T-helper 2 cell treated with Interferon-gamma antibody and Interleukin-4, amounts not matched to agents 5 μg/mL and 100 μg/mL, for 36 hours (primary cell): ENCODE results near the gene ACRBP.

Source experiments
- DNase-seq: peaks from one replicate; pipeline ENCODE4 v3.0.0; 2021; ENCODE audit warnings: low spot score
- H3K27ac Mint-ChIP-seq: one replicate; pipeline ENCODE4 v1.8.0; 2021; ENCODE audit warnings: mild to moderate bottlenecking, mixed read lengths
- H3K27me3 Mint-ChIP-seq: one replicate; pipeline ENCODE4 v1.8.0; 2021; ENCODE audit warnings: low read depth, mixed read lengths
- H3K36me3 Mint-ChIP-seq: one replicate; pipeline ENCODE4 v1.8.0; 2021; ENCODE audit warnings: low read depth, mixed read lengths
- H3K4me1 Mint-ChIP-seq: one replicate; pipeline ENCODE4 v1.8.0; 2021; ENCODE audit warnings: low read depth, mixed read lengths
- H3K4me3 Mint-ChIP-seq: one replicate; pipeline ENCODE4 v1.8.0; 2022; ENCODE audit warnings: mild to moderate bottlenecking, moderate library complexity, mixed read lengths
- H3K9me3 Mint-ChIP-seq: one replicate; pipeline ENCODE4 v1.8.0; 2021; ENCODE audit warnings: mixed read lengths

ACRBP gene

DNA sequence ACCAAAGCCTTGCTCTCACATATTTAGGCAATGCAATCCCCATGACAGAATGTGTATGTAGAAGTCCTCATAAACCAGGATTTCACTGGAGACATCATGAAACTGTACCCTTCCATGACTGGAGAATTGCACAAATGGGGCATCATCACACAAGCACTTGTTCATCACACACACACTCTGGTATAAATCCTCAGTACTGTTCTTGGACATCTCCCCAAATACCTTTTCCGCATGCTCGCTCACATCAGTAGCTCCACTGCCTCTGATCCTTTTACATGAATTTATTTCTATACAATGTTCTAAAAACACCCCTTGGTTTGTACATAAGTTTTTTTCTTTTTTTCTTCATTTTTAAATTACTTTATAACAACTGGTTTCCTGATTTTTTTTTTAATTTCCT, 19.0 kb upstream of the ACRBP start:
- Mint-ChIP-seq H3K27me3 (no peaks in the 10 kb centered on the region), H3K4me1 (peaks cover 16% of the 10 kb centered on the region), H3K9me3 (no peaks in the 10 kb centered on the region), H3K27ac (no peak overlapping the region), H3K36me3 (peaks cover 51% of the 10 kb centered on the region), H3K4me3 (no peak overlapping the region)
- no peak for DNase-seq

DNA sequence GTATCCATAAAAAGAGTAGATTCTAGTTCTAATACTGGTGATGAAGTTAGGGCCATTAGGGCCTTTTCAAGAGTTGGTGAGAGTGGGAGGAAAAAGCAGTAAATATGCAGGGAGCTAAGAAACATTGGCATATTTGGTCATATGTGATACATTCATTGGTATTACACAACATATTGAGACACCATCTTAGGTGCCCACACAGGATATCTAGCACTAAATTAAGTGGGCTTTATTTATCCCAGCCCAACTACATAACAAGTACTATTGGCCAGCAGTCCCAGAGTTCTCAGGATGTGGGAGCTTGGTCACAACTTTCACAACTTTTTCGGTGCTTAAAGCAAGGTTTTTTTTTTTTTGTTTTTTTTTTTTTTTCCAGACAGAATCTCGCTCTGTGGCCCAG, 17.7 kb upstream of the ACRBP start:
- H3K36me3 Mint-ChIP-seq = peaks cover 39% of the 10 kb centered on the region
- H3K9me3 Mint-ChIP-seq = no peaks in the 10 kb centered on the region
- H3K4me3 Mint-ChIP-seq = no peak overlapping the region
- no peak for DNase-seq
- no peaks in the 10 kb centered on the region for H3K27me3 Mint-ChIP-seq
- H3K4me1 Mint-ChIP-seq = peaks cover 16% of the 10 kb centered on the region
- no peak overlapping the region for H3K27ac Mint-ChIP-seq

GRCh38 chr12:6662906-6663742, 15.9 kb upstream of the ACRBP start, which contains the start of gene ING4:
TSS of gene ING4 (minus strand) at chr12:6663119. CDS start at chr12:6663101, 18 bp downstream.
- peaks cover 27% of the 10 kb centered on the region for H3K36me3 Mint-ChIP-seq
- no peaks in the 10 kb centered on the region for H3K27me3 Mint-ChIP-seq
- H3K4me1 Mint-ChIP-seq = peaks cover 16% of the 10 kb centered on the region
- no peaks in the 10 kb centered on the region for H3K9me3 Mint-ChIP-seq
- peak within 1 kb of the TSS; percentile 96 for H3K4me3 Mint-ChIP-seq
- H3K27ac Mint-ChIP-seq = peak within 1 kb of the TSS; percentile 95
- peak; percentile 97 for DNase-seq

GRCh38 chr12:6662602-6662905, 15.3 kb upstream of the ACRBP start:
- DNase-seq = no peak
- peak overlapping the region; percentile 95 for H3K27ac Mint-ChIP-seq
- peaks cover 16% of the 10 kb centered on the region for H3K4me1 Mint-ChIP-seq
- H3K36me3 Mint-ChIP-seq = peaks cover 22% of the 10 kb centered on the region
- H3K4me3 Mint-ChIP-seq = peak overlapping the region; percentile 96
- H3K27me3 Mint-ChIP-seq = no peaks in the 10 kb centered on the region
- no peaks in the 10 kb centered on the region for H3K9me3 Mint-ChIP-seq

- Mint-ChIP-seq H3K4me1 (no peaks in the 10 kb centered on the region), H3K4me3 (no peak overlapping the region), H3K9me3 (no peaks in the 10 kb centered on the region), H3K27ac (no peak overlapping the region), H3K27me3 (no peaks in the 10 kb centered on the region), H3K36me3 (peaks cover 33% of the 10 kb centered on the region)
- DNase-seq = no peak
These were observed 6.8 kb upstream of the ACRBP start for GRCh38 chr12:6653987-6654386.

DNA sequence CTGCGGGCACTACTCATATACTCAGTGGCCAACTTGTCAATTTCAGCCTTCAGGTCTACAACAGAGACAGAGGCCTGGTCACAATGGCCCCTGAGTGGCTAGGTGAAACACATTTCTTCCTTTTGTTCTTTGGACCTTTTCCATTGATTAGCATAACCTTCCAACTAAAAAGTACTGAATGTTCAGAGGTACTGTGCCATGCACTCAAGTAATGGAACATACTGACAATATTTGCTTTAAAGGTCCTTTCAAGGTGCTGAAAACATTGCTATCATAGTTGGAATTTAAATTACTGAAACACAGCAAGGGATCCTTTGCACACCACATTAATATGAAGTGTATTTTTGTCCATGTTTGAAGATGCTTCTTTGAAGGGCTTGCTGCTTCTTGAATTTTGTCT, 6.1 kb upstream of the ACRBP start:
- Mint-ChIP-seq H3K9me3 (no peaks in the 10 kb centered on the region), H3K27me3 (no peaks in the 10 kb centered on the region), H3K27ac (no peak overlapping the region), H3K4me3 (no peak overlapping the region), H3K36me3 (peaks cover 30% of the 10 kb centered on the region), H3K4me1 (no peaks in the 10 kb centered on the region)
- no peak for DNase-seq

GRCh38 chr12:6652391-6652790, 5.2 kb upstream of the ACRBP start:
- Mint-ChIP-seq H3K4me1 (no peaks in the 10 kb centered on the region), H3K27ac (peak overlapping the region; percentile 39), H3K36me3 (peaks cover 33% of the 10 kb centered on the region), H3K4me3 (no peak overlapping the region), H3K9me3 (no peaks in the 10 kb centered on the region), H3K27me3 (no peaks in the 10 kb centered on the region)
- no peak for DNase-seq

GRCh38 chr12:6650832-6651231, 3.6 kb upstream of the ACRBP start:
- H3K4me1 Mint-ChIP-seq = peaks cover 6% of the 10 kb centered on the region
- H3K4me3 Mint-ChIP-seq = no peak overlapping the region
- no peaks in the 10 kb centered on the region for H3K27me3 Mint-ChIP-seq
- DNase-seq = no peak
- H3K9me3 Mint-ChIP-seq = no peaks in the 10 kb centered on the region
- H3K36me3 Mint-ChIP-seq = peaks cover 37% of the 10 kb centered on the region
- no peak overlapping the region for H3K27ac Mint-ChIP-seq

GRCh38 chr12:6646276-6647082, 753 bp downstream of the ACRBP start:
- H3K4me1 Mint-ChIP-seq = peaks cover 12% of the 10 kb centered on the region
- peaks cover 6% of the 10 kb centered on the region for H3K27me3 Mint-ChIP-seq
- no peak for DNase-seq
- H3K36me3 Mint-ChIP-seq = peaks cover 36% of the 10 kb centered on the region
- H3K27ac Mint-ChIP-seq = peak overlapping the region; percentile 65
- H3K9me3 Mint-ChIP-seq = peaks cover 18% of the 10 kb centered on the region
- peak overlapping the region; percentile 76 for H3K4me3 Mint-ChIP-seq

- H3K4me3 Mint-ChIP-seq = no peak overlapping the region
- no peak overlapping the region for H3K27ac Mint-ChIP-seq
- peaks cover 10% of the 10 kb centered on the region for H3K27me3 Mint-ChIP-seq
- peaks cover 28% of the 10 kb centered on the region for H3K36me3 Mint-ChIP-seq
- no peak for DNase-seq
- peaks cover 18% of the 10 kb centered on the region for H3K9me3 Mint-ChIP-seq
- peaks cover 15% of the 10 kb centered on the region for H3K4me1 Mint-ChIP-seq
These were observed 2.3 kb downstream of the ACRBP start for GRCh38 chr12:6644903-6645302.

GRCh38 chr12:6644257-6644596, 3.0 kb downstream of the ACRBP start:
- H3K4me1 Mint-ChIP-seq = peaks cover 15% of the 10 kb centered on the region
- H3K27me3 Mint-ChIP-seq = peaks cover 10% of the 10 kb centered on the region
- peaks cover 18% of the 10 kb centered on the region for H3K9me3 Mint-ChIP-seq
- DNase-seq = no peak
- no peak overlapping the region for H3K4me3 Mint-ChIP-seq
- peaks cover 28% of the 10 kb centered on the region for H3K36me3 Mint-ChIP-seq
- no peak overlapping the region for H3K27ac Mint-ChIP-seq

GRCh38 chr12:6643569-6644256, 3.5 kb downstream of the ACRBP start:
- Mint-ChIP-seq H3K27me3 (peaks cover 10% of the 10 kb centered on the region), H3K9me3 (peaks cover 18% of the 10 kb centered on the region), H3K4me1 (peaks cover 15% of the 10 kb centered on the region), H3K27ac (no peak overlapping the region), H3K36me3 (peaks cover 28% of the 10 kb centered on the region), H3K4me3 (no peak overlapping the region)
- DNase-seq = no peak

- peaks cover 12% of the 10 kb centered on the region for H3K4me1 Mint-ChIP-seq
- peaks cover 18% of the 10 kb centered on the region for H3K9me3 Mint-ChIP-seq
- no peak overlapping the region for H3K4me3 Mint-ChIP-seq
- peaks cover 10% of the 10 kb centered on the region for H3K27me3 Mint-ChIP-seq
- no peak overlapping the region for H3K27ac Mint-ChIP-seq
- DNase-seq = no peak
- H3K36me3 Mint-ChIP-seq = peaks cover 12% of the 10 kb centered on the region
These were observed 6.1 kb downstream of the ACRBP start for GRCh38 chr12:6641131-6641530.

- peaks cover 18% of the 10 kb centered on the region for H3K9me3 Mint-ChIP-seq
- H3K27ac Mint-ChIP-seq = no peak overlapping the region
- H3K4me1 Mint-ChIP-seq = peaks cover 19% of the 10 kb centered on the region
- H3K27me3 Mint-ChIP-seq = peaks cover 10% of the 10 kb centered on the region
- H3K4me3 Mint-ChIP-seq = no peak overlapping the region
- DNase-seq = no peak
- peaks cover 11% of the 10 kb centered on the region for H3K36me3 Mint-ChIP-seq
These were observed 6.7 kb downstream of the ACRBP start for GRCh38 chr12:6640497-6640896.
